Mucosa of gallbladder (tissue), 1 donor: ENCODE data around the gene HOXD3. TPM values are rescaled to one million over a fixed set of nuclear protein-coding genes. Genes with fewer than 3 reads are reported as not detected.
A peak's percentile ranks its signal among the peaks of the same experiment; 100 is the strongest.

Experiments
- DNase-seq: peaks from one replicate; pipeline ENCODE4 v3.0.0-alpha.2; 2020; ENCODE audit warnings: low spot score
- total RNA-seq: library from RNA; stranded (reverse); gene quantifications from one replicate; pipeline ENCODE4 v1.2.1, GENCODE V29; 2021
- donor health status: DM: no; HTN: no; CAD: no.

Gene HOXD3
- total RNA-seq, 1 donor from 2014 or later: 3.2 TPM

GRCh38 chr2:176132205-176133171, 24.6 kb upstream of the HOXD3 start:
- DNase-seq: no peak

GRCh38 chr2:176133389-176133788, 23.7 kb upstream of the HOXD3 start:
- DNase-seq: no peak

GRCh38 chr2:176134035-176134434, 23.1 kb upstream of the HOXD3 start:
- no peak for DNase-seq

- DNase-seq: no peak
These were observed 22.1 kb upstream of the HOXD3 start for GRCh38 chr2:176135035-176135440.

GRCh38 chr2:176136374-176137251, 20.5 kb upstream of the HOXD3 start:
- no peak for DNase-seq

GRCh38 chr2:176137252-176137580, 19.9 kb upstream of the HOXD3 start:
- DNase-seq: no peak

- DNase-seq: no peak
These were observed 19.2 kb upstream of the HOXD3 start for GRCh38 chr2:176137906-176138305.

- DNase-seq: no peak
These were observed 18.6 kb upstream of the HOXD3 start for GRCh38 chr2:176138526-176138922.

- no peak for DNase-seq
These were observed 18.0 kb upstream of the HOXD3 start for GRCh38 chr2:176138923-176139660.

GRCh38 chr2:176139661-176140512, 17.2 kb upstream of the HOXD3 start:
- DNase-seq: no peak

- DNase-seq: peak; percentile 21
These were observed 16.4 kb upstream of the HOXD3 start for GRCh38 chr2:176140513-176141317.

GRCh38 chr2:176142281-176142680, 14.8 kb upstream of the HOXD3 start:
- no peak for DNase-seq

- DNase-seq: no peak
These were observed 11.8 kb upstream of the HOXD3 start for GRCh38 chr2:176145085-176145969.

GRCh38 chr2:176146101-176146500, 11.0 kb upstream of the HOXD3 start:
- no peak for DNase-seq

GRCh38 chr2:176146645-176147044, 10.5 kb upstream of the HOXD3 start:
- no peak for DNase-seq

GRCh38 chr2:176147210-176147799, 9.8 kb upstream of the HOXD3 start:
- no peak for DNase-seq

- no peak for DNase-seq
These were observed 9.2 kb upstream of the HOXD3 start for GRCh38 chr2:176147800-176148496.
